ENCODE results near the gene HSPA13. TPM values are rescaled to one million over a fixed set of nuclear protein-coding genes. Genes with fewer than 3 reads are reported as not detected.

The HSPA13 gene
- 48.0 and 58.3 TPM in 2 replicates for total RNA-seq

GRCh38 chr21:14382835-14383595, at the start of gene HSPA13:
Gene HSPA13, minus strand, starts transcription at chr21:14383146. Its CDS starts 27 bp downstream, at chr21:14383119.

Other genes starting within 250 kb of the HSPA13 start
- not detected in 2 replicates for gene LIPI, start 172.2 kb downstream of the HSPA13 start, total RNA-seq
- not detected in 2 replicates for gene RBM11, start 167.0 kb downstream of the HSPA13 start, total RNA-seq
- gene SAMSN1, start 163.2 kb upstream of the HSPA13 start, total RNA-seq, result 0.09 TPM in 1 of 2 replicates, not detected in the other

All from dermis lymphatic vessel endothelial cell (primary cell).